Ovary (tissue), 9 donors: Measurements from ENCODE around the gene MYBPHL. TPM values are rescaled to one million over a fixed set of nuclear protein-coding genes. Genes with fewer than 3 reads are reported as not detected.

Source experiments
- DNase-seq, 5 donors: peaks; one replicate each; pipeline ENCODE4 v3.0.0-alpha.2; 2019 to 2020
- H3K27ac ChIP-seq, 2 donors: fragments of 200-600 bp; one replicate each; pipeline versions ENCODE4 v1.5.1 to v1.8.0; 2019 to 2022
- H3K27me3 ChIP-seq: fragments of 200-600 bp; one replicate; pipeline ENCODE4 v1.8.0; 2022
- H3K36me3 ChIP-seq: fragments of 200-600 bp; sonication (generic); one replicate; pipeline ENCODE4 v1.5.1; 2019
- H3K4me1 ChIP-seq: one replicate; pipeline ENCODE4 v1.8.1; 2013; ENCODE audit warnings: mild to moderate bottlenecking, moderate library complexity; ENCODE audit not compliant: insufficient read depth
- H3K4me3 ChIP-seq: fragments of 200-600 bp; sonication (generic); one replicate; pipeline ENCODE4 v1.5.1; 2017
- H3K9me3 ChIP-seq, 2 donors: fragments of 200-600 bp in 1 of 2; sonication (generic) in 1 of 2; one replicate each; pipeline versions ENCODE4 v1.5.1 to v1.8.1; 2013 to 2019; ENCODE audit warnings: mild to moderate bottlenecking in 1 of 2, moderate library complexity in 1 of 2
- CTCF ChIP-seq, 3 donors: fragments of 450-650 bp in 2 of 3; fragments of 200-600 bp in 1 of 3; IDR thresholded peaks; one replicate each; pipeline versions ENCODE4 v1.5.1 to v1.8.0; 2016 to 2022; ENCODE audit warnings: antibody characterized with exemption in 3 of 3, mild to moderate bottlenecking in 1 of 3
- EP300 ChIP-seq: sonication (generic); formaldehyde crosslinking; IDR thresholded peaks from one replicate; pipeline ENCODE4 v1.6.1; 2017; ENCODE audit warnings: antibody characterized with exemption
- POLR2A ChIP-seq: fragments of 450-650 bp; IDR thresholded peaks from one replicate; pipeline ENCODE4 v1.6.1; 2017; ENCODE audit warnings: antibody characterized with exemption, mild to moderate bottlenecking, moderate library complexity
- WGBS, 3 donors: extraction: QIAGEN DNeasy Blood & Tissue Kit in 1 of 3; methylation state at CpG; one replicate each; pipeline versions ENCODE4 v1.1.5 to v1.1.7; 2013 to 2017; 5-methylcytosine and 5-hydroxymethylcytosine counted together
- intact Hi-C, 4 donors: fragments of 100-400 bp; cut with DNase I; formaldehyde crosslinking; loops; one replicate each; pipeline versions ENCODE4 v1.11.0 to v1.15.1; 2022 to 2023
- polyA plus RNA-seq, 2 donors: library from polyadenylated mRNA; stranded (reverse); fragments of 200-250 nt in 1 of 2; fragments of 350-450 nt in 1 of 2; fragmentation: Illumina TruSeq in 1 of 2; extraction: RNeasy Lipid Tissue Mini Kit (QIAGEN cat#74804) in 1 of 2; gene quantifications; one replicate each; pipeline ENCODE4 v1.2.3, GENCODE V29; 2013 to 2014
- total RNA-seq, 7 donors: library from RNA; depleted of rRNA in 2 of 7; stranded (reverse); fragments of >200 nt in 2 of 7; fragmentation: NEBNext Ultra II Directional in 3 of 7; extraction: Animal tissue kit (Norgen Biotek cat#: 25700) in 3 of 7; gene quantifications; one replicate each; pipeline versions ENCODE4 v1.1.0 to v1.2.4, GENCODE V29; 2016 to 2023
- donor health status: DM: no; HTN: no; CAD: no; lungs with moderate emphysema.
- donor health status: DM: no; HTN: no; CAD: no.
- donor health status: Bipolar disorder and iron deficiency.
- donor health status: DM: yes; HTN: yes; CAD: no.
- donor health status: DM: no; HTN: no; CAD: no.
- donor health status: DM: yes; HTN: yes; CAD: no.

Gene MYBPHL
- total and polyA plus RNA-seq, 9 donors: 0.38 TPM; not detected in 8

GRCh38 chr1:109273570-109274288 lies 33.1 kb downstream of the MYBPHL start:
- H3K4me3 ChIP-seq: no peak overlapping the region

DNA sequence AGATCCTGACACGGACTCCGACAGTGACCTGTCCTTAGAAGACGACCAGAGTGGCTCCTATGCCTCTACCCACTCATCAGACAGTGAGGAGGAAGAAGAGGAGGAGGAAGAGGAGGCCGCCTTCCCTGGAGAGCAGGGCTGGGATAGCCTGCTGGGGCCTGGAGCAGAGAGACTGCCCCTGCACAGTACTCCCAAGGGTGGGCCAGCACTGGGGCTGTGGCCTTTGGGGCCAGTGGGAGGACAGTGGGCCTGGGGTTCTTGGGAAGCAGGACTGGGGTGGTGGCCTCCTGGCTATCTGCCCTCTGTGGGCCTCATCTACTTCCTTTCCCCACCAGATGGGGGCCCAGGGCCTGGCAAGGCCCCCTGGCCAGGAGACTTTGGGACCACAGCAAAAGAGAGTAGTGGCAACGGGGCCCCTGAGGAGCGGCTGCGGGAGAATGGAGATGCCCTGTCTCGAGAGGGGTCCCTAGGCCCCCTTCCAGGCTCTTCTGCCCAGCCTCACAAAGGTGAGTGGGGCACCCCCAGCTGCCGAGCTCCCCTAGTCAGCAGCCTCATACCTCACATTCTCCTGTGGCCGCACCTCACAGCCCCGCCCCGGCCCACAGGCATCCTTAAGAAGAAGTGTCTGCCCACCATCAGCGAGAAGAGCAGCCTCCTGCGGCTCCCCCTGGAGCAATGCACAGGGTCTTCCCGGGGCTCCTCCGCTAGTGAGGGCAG lies 33.8 kb downstream of the MYBPHL start:
- Histone ChIP-seq H3K4me3 (no peak overlapping the region), H3K27ac (no peak overlapping the region), H3K4me1 (no peaks in the 10 kb centered on the region), H3K36me3 (no peaks in the 10 kb centered on the region), H3K27me3 (no peaks in the 10 kb centered on the region), H3K9me3 (no peaks in the 10 kb centered on the region)
- intact Hi-C loops: loop anchor here in 1 of 4 donors (5.0 kb wide), 1 partner anchor 124 kb away; the partner anchor contains the start of gene SORT1
- no peak for DNase-seq
- 87 to 92% (median 89%) methylated on average over 13 to 16 of the region's 16 CpGs for WGBS, 3 donors
- TF ChIP-seq EP300 (no peak), CTCF (IDR thresholded peaks at IDR 0.05) (no peak), POLR2A (no peak)

More at GRCh38 chr1:109273570-109274288, 33.1 kb downstream of the MYBPHL start:
- Histone ChIP-seq H3K4me1 (no peaks in the 10 kb centered on the region), H3K27me3 (no peaks in the 10 kb centered on the region), H3K9me3 (no peaks in the 10 kb centered on the region), H3K36me3 (no peaks in the 10 kb centered on the region), H3K27ac (no peak overlapping the region)
- WGBS, 3 donors: 88 to 93% (median 90%) methylated on average over 21 to 30 of the region's 30 CpGs
- no peak for TF ChIP-seq POLR2A
- TF ChIP-seq EP300: no peak
- no peak for TF ChIP-seq CTCF (IDR thresholded peaks at IDR 0.05)
- peak in 1 of 5 donors; percentile 35 for DNase-seq
- intact Hi-C loops: loop anchor here in 1 of 4 donors (5.0 kb wide), 1 partner anchor 124 kb away; the partner anchor contains the start of gene SORT1

GRCh38 chr1:109272021-109272799 lies 34.6 kb downstream of the MYBPHL start:
- no peak overlapping the region for H3K27ac ChIP-seq
- no peaks in the 10 kb centered on the region for H3K9me3 ChIP-seq
- no peak for TF ChIP-seq CTCF (IDR thresholded peaks at IDR 0.05)
- no peak for TF ChIP-seq EP300
- TF ChIP-seq POLR2A: no peak
- no peaks in the 10 kb centered on the region for H3K27me3 ChIP-seq
- intact Hi-C loops: loop anchor here in 1 of 4 donors (5.0 kb wide), 1 partner anchor 125 kb away; the partner anchor contains the start of gene SORT1
- 66 to 73% (median 66%) methylated on average over 13 of the region's 13 CpGs for WGBS, 3 donors
- no peak overlapping the region for H3K4me3 ChIP-seq
- no peaks in the 10 kb centered on the region for H3K36me3 ChIP-seq
- no peaks in the 10 kb centered on the region for H3K4me1 ChIP-seq
- DNase-seq: peak in 2 of 5 donors; percentile 21 to 48

- H3K4me3 ChIP-seq: no peak overlapping the region
- 69 to 75% (median 71%) methylated on average over 6 of the region's 6 CpGs for WGBS, 3 donors
- H3K36me3 ChIP-seq: no peaks in the 10 kb centered on the region
- H3K9me3 ChIP-seq: no peaks in the 10 kb centered on the region
- no peak for TF ChIP-seq POLR2A
- no peak for TF ChIP-seq CTCF (IDR thresholded peaks at IDR 0.05)
- TF ChIP-seq EP300: no peak
- H3K27me3 ChIP-seq: no peaks in the 10 kb centered on the region
- intact Hi-C loops: loop anchor here in 1 of 4 donors (5.0 kb wide), 1 partner anchor 126 kb away; the partner anchor contains the start of gene SORT1
- no peak for DNase-seq
- H3K27ac ChIP-seq: no peak overlapping the region
- H3K4me1 ChIP-seq: no peaks in the 10 kb centered on the region
Measured at GRCh38 chr1:109271458-109271857, 35.4 kb downstream of the MYBPHL start.
